Gastrocnemius medialis (tissue), 4 donors: ENCODE measurements around the gene PRRC2A.

Experiments
- CTCF ChIP-seq, 5 experiments: fragments of 450-650 bp in 3 of 5; fragments of 200-600 bp in 2 of 5; sonication (generic) in 2 of 5; IDR thresholded peaks in 4 of 5; conservative IDR thresholded peaks in 1 of 5; 1 replicate in 4 of 5; 2 replicates in 1 of 5; pipeline ENCODE4 v1.5.1; 2016 to 2019; ENCODE audit warnings: antibody characterized with exemption in 5 of 5, mild to moderate bottlenecking in 3 of 5, moderate library complexity in 3 of 5
- POLR2A ChIP-seq, 2 donors: fragments of 450-650 bp; IDR thresholded peaks; one replicate each; pipeline ENCODE4 v1.6.1; 2017; ENCODE audit warnings: antibody characterized with exemption in 2 of 2, mild to moderate bottlenecking in 2 of 2, moderate library complexity in 2 of 2

- TF ChIP-seq POLR2A (IDR thresholded peaks at IDR 0.05) (no peak), CTCF (IDR thresholded peaks at IDR 0.05 in 4 of 5, conservative IDR thresholded peaks at IDR 0.05 in 1 of 5) (no peak)
Observed at GRCh38 chr6:31574106-31575061, 46.1 kb upstream of the PRRC2A start.
